ENCODE measurements around the gene UBXN6. TPM values are rescaled to one million over a fixed set of nuclear protein-coding genes. Genes with fewer than 3 reads are reported as not detected.
A peak's percentile ranks its signal among the peaks of the same experiment; 100 is the strongest.

The UBXN6 gene
- total RNA-seq, 1 donor from 2014 or later = 89.8 TPM

DNA sequence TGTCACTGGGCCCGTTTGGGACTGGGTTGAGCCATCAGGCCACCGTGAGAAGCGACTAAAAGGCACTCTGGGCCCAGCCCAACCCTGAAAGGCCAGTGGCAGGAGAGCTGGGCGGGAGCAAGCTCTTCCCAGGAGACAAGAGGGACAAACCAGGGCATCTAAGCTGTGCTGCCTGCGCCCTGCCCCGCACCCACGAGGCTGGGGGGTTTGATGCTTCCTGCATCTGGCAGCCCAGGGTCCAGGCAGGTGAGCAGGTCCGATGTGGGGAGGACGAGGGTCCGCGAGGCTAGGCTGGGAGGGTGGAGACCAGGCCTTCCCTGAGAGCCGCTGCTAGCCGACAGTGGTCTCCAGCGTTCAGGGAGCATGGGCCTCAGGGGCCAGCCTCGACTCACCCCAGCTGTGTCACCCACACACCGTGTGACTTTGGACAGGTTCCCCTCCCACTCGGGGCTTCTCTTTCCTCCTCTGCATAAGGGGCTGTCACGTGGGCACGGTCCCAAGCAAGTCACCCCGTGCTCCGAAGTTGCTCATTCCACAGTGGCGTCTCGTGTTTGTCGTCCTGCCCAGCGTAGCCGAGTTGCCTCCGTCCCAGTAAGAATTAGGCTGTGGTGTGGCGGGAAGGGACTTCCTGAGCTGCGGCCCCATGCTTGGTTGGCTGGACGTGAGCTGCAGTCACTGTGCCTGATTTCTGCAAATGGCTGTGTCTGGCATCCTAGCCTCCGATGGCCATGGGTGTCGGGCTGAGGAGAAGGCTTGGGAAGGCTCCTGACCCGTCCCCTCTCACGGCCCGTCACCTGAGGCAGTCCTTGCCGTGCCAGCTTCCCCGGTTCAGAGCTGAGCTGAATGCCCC, 44.9 kb upstream of the UBXN6 start:
- Histone ChIP-seq H3K4me3 (ENCODE audit: low read length in 3 of 3) (no peak overlapping the region), H3K9ac (ENCODE audit: low read depth in 1 of 3, low read length in 3 of 3) (no peak overlapping the region), H3K4me1 (ENCODE audit: control insufficient read depth in 3 of 3, insufficient read depth in 3 of 3, low read length in 3 of 3) (peaks cover 13 to 48% (median 26%) of the 10 kb centered on the region in 3 donors), H3K27ac (ENCODE audit: low read depth, low read length) (no peak overlapping the region), H3K36me3 (ENCODE audit: control insufficient read depth in 3 of 3, insufficient read depth in 3 of 3, low read length in 3 of 3) (peaks cover 55 to 66% (median 60%) of the 10 kb centered on the region in 3 donors), H3K27me3 (ENCODE audit: control insufficient read depth in 3 of 3, insufficient read depth in 3 of 3, low read length in 3 of 3) (no peaks in the 10 kb centered on the region), H3K9me3 (ENCODE audit: control insufficient read depth in 3 of 3, low read length in 3 of 3) (no peaks in the 10 kb centered on the region)

DNA sequence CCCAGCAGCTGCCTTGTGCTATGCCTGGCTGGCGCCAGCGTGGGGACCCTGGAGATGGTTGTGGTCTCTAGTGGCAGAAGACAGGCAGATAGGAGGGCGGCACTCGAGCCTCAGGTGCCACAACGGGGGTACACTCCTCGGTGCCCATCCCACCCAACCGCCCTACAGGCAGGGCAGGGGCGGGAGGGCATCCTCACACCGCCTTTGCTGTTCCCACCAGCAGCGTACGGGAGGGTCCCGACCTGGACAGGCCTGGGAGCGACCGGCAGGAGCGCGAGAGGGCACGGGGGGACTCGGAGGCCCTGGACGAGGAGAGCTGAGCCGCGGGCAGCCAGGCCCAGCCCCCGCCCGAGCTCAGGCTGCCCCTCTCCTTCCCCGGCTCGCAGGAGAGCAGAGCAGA, 44.1 kb upstream of the UBXN6 start:
- Histone ChIP-seq H3K4me1 (ENCODE audit: control insufficient read depth in 3 of 3, insufficient read depth in 3 of 3, low read length in 3 of 3) (peaks cover 8 to 40% (median 21%) of the 10 kb centered on the region in 3 donors), H3K9ac (ENCODE audit: low read depth in 1 of 3, low read length in 3 of 3) (no peak overlapping the region), H3K9me3 (ENCODE audit: control insufficient read depth in 3 of 3, low read length in 3 of 3) (no peaks in the 10 kb centered on the region), H3K27ac (ENCODE audit: low read depth, low read length) (no peak overlapping the region), H3K4me3 (ENCODE audit: low read length in 3 of 3) (no peak overlapping the region), H3K36me3 (ENCODE audit: control insufficient read depth in 3 of 3, insufficient read depth in 3 of 3, low read length in 3 of 3) (peaks cover 51 to 61% (median 54%) of the 10 kb centered on the region in 3 donors), H3K27me3 (ENCODE audit: control insufficient read depth in 3 of 3, insufficient read depth in 3 of 3, low read length in 3 of 3) (no peaks in the 10 kb centered on the region)

DNA sequence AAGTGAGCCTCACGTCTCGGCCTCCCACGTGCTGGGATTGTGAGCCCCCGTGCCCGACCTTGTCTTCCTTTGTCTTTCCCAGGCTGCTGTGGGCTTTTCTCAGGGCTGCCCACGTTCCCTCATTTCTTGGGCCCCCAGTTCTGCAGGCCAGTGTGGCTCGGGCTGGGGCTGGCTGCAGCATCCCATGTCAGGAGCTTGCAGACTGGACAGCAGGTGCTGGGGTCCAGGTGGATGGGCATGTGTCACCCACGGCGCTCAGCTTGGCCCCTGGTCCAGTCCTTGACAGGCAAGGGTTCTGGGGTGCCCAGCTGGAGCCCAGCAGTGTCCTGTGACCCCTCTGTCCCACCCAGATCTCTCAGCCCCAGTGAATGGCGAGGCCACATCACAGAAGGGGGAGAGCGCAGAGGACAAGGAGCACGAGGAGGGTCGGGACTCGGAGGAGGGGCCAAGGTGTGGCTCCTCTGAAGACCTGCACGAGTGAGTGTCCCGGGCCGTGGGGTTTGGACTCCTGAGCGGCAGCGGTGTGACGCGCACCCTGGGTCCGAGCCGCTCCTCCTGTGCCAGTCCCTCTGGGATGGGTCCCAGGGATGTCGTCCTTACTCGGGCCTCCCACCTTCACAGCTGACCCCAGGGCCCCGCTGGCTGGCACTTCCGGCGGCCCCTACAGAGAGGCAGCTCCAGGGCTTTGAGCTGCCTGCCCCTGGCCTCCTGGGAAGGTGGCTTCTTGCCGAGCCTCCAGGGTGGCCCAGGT, 43.4 kb upstream of the UBXN6 start:
- peak overlapping the region in 1 of 3 donors; percentile 16 for H3K9ac ChIP-seq (ENCODE audit: low read depth in 1 of 3, low read length in 3 of 3)
- H3K4me1 ChIP-seq (ENCODE audit: control insufficient read depth in 3 of 3, insufficient read depth in 3 of 3, low read length in 3 of 3) = peaks cover 8 to 34% (median 18%) of the 10 kb centered on the region in 3 donors
- H3K9me3 ChIP-seq (ENCODE audit: control insufficient read depth in 3 of 3, low read length in 3 of 3) = no peaks in the 10 kb centered on the region
- peaks cover 47 to 58% (median 47%) of the 10 kb centered on the region in 3 donors for H3K36me3 ChIP-seq (ENCODE audit: control insufficient read depth in 3 of 3, insufficient read depth in 3 of 3, low read length in 3 of 3)
- no peak overlapping the region for H3K27ac ChIP-seq (ENCODE audit: low read depth, low read length)
- no peak overlapping the region for H3K4me3 ChIP-seq (ENCODE audit: low read length in 3 of 3)
- no peaks in the 10 kb centered on the region for H3K27me3 ChIP-seq (ENCODE audit: control insufficient read depth in 3 of 3, insufficient read depth in 3 of 3, low read length in 3 of 3)

DNA sequence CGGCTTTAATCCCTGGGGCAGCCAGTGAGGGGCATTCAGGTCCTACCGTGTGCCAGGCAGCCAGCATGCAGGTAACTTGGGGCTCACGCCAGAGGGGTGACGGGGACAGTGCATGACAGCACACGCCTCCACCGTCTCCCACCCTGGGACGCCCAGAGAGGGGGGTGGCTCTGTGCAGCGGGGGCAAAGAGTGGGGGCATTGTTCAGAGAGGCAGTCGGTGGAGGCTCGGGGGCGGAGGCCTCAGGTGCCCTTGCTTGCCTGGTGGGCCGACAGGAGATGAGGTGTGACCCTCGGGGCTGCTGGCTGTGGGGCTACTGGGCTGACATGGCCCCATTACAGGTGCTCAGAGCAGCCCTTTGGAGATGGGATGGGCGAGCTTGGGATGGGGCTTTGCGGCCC, 42.3 kb upstream of the UBXN6 start:
- H3K4me1 ChIP-seq (ENCODE audit: control insufficient read depth in 3 of 3, insufficient read depth in 3 of 3, low read length in 3 of 3) = peaks cover 3 to 22% (median 10%) of the 10 kb centered on the region in 3 donors
- H3K9ac ChIP-seq (ENCODE audit: low read depth in 1 of 3, low read length in 3 of 3) = no peak overlapping the region
- H3K9me3 ChIP-seq (ENCODE audit: control insufficient read depth in 3 of 3, low read length in 3 of 3) = no peaks in the 10 kb centered on the region
- H3K4me3 ChIP-seq (ENCODE audit: low read length in 3 of 3) = no peak overlapping the region
- H3K27me3 ChIP-seq (ENCODE audit: control insufficient read depth in 3 of 3, insufficient read depth in 3 of 3, low read length in 3 of 3) = no peaks in the 10 kb centered on the region
- peaks cover 35 to 55% (median 41%) of the 10 kb centered on the region in 3 donors for H3K36me3 ChIP-seq (ENCODE audit: control insufficient read depth in 3 of 3, insufficient read depth in 3 of 3, low read length in 3 of 3)
- H3K27ac ChIP-seq (ENCODE audit: low read depth, low read length) = no peak overlapping the region

DNA sequence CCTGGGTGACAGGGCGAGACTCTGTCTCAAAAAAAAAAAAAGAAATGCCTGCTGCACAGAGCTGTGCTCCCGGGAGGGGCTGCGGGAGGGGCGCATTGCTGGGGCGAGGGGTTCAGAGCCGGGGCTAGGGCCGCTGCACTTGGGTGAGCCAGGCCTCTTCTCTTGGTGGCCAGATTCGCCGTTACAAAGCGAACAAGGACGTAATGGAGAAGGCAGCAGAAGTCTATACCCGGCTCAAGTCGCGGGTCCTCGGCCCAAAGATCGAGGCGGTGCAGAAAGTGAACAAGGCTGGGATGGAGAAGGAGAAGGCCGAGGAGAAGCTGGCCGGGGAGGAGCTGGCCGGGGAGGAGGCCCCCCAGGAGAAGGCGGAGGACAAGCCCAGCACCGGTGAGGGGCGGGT, 41.7 kb upstream of the UBXN6 start:
- H3K27ac ChIP-seq (ENCODE audit: low read depth, low read length) = no peak overlapping the region
- peaks cover 37 to 57% (median 45%) of the 10 kb centered on the region in 3 donors for H3K36me3 ChIP-seq (ENCODE audit: control insufficient read depth in 3 of 3, insufficient read depth in 3 of 3, low read length in 3 of 3)
- H3K4me3 ChIP-seq (ENCODE audit: low read length in 3 of 3) = no peak overlapping the region
- no peak overlapping the region for H3K9ac ChIP-seq (ENCODE audit: low read depth in 1 of 3, low read length in 3 of 3)
- H3K4me1 ChIP-seq (ENCODE audit: control insufficient read depth in 3 of 3, insufficient read depth in 3 of 3, low read length in 3 of 3) = peaks cover 0 to 17% (median 5%) of the 10 kb centered on the region in 3 donors
- H3K27me3 ChIP-seq (ENCODE audit: control insufficient read depth in 3 of 3, insufficient read depth in 3 of 3, low read length in 3 of 3) = no peaks in the 10 kb centered on the region
- no peaks in the 10 kb centered on the region for H3K9me3 ChIP-seq (ENCODE audit: control insufficient read depth in 3 of 3, low read length in 3 of 3)

DNA sequence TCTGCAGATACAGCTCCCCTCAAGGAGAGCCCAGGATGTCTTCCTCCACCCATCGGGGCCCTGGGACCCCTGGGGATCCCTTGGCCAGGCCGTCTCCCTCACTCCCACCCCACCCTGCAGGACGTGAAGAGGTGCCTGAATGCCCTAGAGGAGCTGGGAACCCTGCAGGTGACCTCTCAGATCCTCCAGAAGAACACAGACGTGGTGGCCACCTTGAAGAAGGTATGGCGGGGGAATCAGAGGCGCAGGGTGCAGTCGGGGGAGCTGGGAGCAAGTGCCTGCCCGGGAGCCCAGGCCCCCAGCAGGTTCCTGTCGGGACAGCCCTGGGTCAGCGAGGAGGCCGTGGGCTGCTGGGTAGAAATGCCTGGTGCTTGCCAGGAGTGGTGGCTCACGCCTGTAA, 41.1 kb upstream of the UBXN6 start:
- Histone ChIP-seq H3K9ac (ENCODE audit: low read depth in 1 of 3, low read length in 3 of 3) (no peak overlapping the region), H3K36me3 (ENCODE audit: control insufficient read depth in 3 of 3, insufficient read depth in 3 of 3, low read length in 3 of 3) (peaks cover 39 to 58% (median 49%) of the 10 kb centered on the region in 3 donors), H3K4me3 (ENCODE audit: low read length in 3 of 3) (no peak overlapping the region), H3K27ac (ENCODE audit: low read depth, low read length) (no peak overlapping the region), H3K27me3 (ENCODE audit: control insufficient read depth in 3 of 3, insufficient read depth in 3 of 3, low read length in 3 of 3) (no peaks in the 10 kb centered on the region), H3K9me3 (ENCODE audit: control insufficient read depth in 3 of 3, low read length in 3 of 3) (no peaks in the 10 kb centered on the region), H3K4me1 (ENCODE audit: control insufficient read depth in 3 of 3, insufficient read depth in 3 of 3, low read length in 3 of 3) (peaks cover 0 to 11% (median 0%) of the 10 kb centered on the region in 3 donors)

DNA sequence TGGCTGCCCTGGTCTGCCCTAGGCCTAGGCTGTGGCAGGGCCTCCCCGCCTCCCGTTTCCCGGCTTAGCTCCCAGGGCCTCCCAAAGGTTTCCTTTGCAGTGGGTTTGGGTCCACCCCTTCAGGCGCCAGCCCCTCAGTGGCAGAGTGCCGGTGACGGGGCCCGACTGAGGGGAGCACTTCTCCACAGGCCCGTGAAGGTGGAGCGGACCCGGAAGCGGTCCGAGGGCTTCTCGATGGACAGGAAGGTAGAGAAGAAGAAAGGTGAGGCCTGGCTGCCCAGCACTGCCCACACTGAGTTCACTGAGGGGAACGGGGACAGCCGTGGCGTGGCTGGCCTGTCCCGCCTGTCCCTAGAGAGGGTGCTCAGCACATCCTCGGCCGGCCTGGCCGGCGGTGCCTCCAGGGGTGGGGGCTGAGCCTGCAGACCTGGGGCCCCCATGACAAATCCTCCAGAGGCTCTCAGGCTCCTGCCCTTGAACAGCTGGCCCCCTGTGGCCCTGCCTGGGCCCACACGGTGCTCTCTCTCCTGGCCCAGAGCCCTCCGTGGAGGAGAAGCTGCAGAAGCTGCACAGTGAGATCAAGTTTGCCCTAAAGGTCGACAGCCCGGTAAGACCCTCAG, 40.3 kb upstream of the UBXN6 start:
- H3K4me1 ChIP-seq (ENCODE audit: control insufficient read depth in 3 of 3, insufficient read depth in 3 of 3, low read length in 3 of 3) = peaks cover 0 to 7% (median 0%) of the 10 kb centered on the region in 3 donors
- no peaks in the 10 kb centered on the region for H3K9me3 ChIP-seq (ENCODE audit: control insufficient read depth in 3 of 3, low read length in 3 of 3)
- peaks cover 42 to 58% (median 52%) of the 10 kb centered on the region in 3 donors for H3K36me3 ChIP-seq (ENCODE audit: control insufficient read depth in 3 of 3, insufficient read depth in 3 of 3, low read length in 3 of 3)

DNA sequence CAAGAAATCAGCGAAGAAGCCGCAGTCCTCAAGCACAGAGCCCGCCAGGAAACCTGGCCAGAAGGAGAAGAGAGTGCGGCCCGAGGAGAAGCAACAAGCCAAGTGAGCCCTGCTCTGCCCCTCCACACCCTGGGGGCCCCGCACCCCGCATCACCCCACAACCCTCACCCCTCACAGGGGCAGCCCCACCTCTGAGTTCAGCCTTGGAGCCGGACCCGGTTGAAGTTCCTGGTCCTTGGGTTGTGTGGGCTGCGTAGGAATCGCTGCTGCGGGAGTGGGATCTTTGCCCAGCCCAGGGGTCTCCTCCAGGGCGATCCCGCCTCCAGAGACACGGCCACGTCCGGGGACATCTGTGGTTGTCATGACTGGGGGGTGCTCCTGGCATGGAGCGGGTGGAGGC, 38.7 kb upstream of the UBXN6 start:
- H3K36me3 ChIP-seq (ENCODE audit: control insufficient read depth in 3 of 3, insufficient read depth in 3 of 3, low read length in 3 of 3) = peaks cover 38 to 53% (median 51%) of the 10 kb centered on the region in 3 donors
- no peaks in the 10 kb centered on the region for H3K9me3 ChIP-seq (ENCODE audit: control insufficient read depth in 3 of 3, low read length in 3 of 3)
- H3K4me1 ChIP-seq (ENCODE audit: control insufficient read depth in 3 of 3, insufficient read depth in 3 of 3, low read length in 3 of 3) = peaks cover 0 to 10% (median 0%) of the 10 kb centered on the region in 3 donors
- no peaks in the 10 kb centered on the region for H3K27me3 ChIP-seq (ENCODE audit: control insufficient read depth in 3 of 3, insufficient read depth in 3 of 3, low read length in 3 of 3)
- H3K9ac ChIP-seq (ENCODE audit: low read depth in 1 of 3, low read length in 3 of 3) = no peak overlapping the region
- no peak overlapping the region for H3K27ac ChIP-seq (ENCODE audit: low read depth, low read length)
- H3K4me3 ChIP-seq (ENCODE audit: low read length in 3 of 3) = no peak overlapping the region

More for the DNA sequence above, 40.3 kb upstream of the UBXN6 start:
- Histone ChIP-seq H3K9ac (ENCODE audit: low read depth in 1 of 3, low read length in 3 of 3) (no peak overlapping the region), H3K27me3 (ENCODE audit: control insufficient read depth in 3 of 3, insufficient read depth in 3 of 3, low read length in 3 of 3) (no peaks in the 10 kb centered on the region), H3K27ac (ENCODE audit: low read depth, low read length) (no peak overlapping the region), H3K4me3 (ENCODE audit: low read length in 3 of 3) (no peak overlapping the region)

DNA sequence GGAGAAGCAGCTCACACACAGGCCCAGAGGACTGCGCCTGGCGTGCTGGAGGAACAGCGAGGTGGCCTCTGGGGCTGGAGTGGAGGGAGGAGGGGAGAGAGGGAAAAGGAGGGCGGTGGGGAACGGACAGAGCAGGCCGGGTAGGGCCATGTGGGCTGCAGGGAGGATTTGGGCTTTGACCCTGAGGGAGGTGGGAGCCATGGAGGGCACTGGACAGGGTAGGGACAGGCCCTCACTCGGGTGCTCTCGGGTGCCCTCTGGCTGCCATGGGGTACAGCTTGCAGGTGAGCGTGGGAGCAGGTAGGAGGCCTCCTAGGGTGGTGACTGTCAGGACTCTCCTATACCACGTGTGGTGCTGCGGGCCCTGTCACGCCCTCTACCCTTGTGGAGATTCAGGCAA, 37.9 kb upstream of the UBXN6 start:
- Histone ChIP-seq H3K27me3 (ENCODE audit: control insufficient read depth in 3 of 3, insufficient read depth in 3 of 3, low read length in 3 of 3) (no peaks in the 10 kb centered on the region), H3K4me3 (ENCODE audit: low read length in 3 of 3) (no peak overlapping the region), H3K4me1 (ENCODE audit: control insufficient read depth in 3 of 3, insufficient read depth in 3 of 3, low read length in 3 of 3) (peaks cover 0 to 10% (median 0%) of the 10 kb centered on the region in 3 donors), H3K27ac (ENCODE audit: low read depth, low read length) (no peak overlapping the region), H3K9ac (ENCODE audit: low read depth in 1 of 3, low read length in 3 of 3) (no peak overlapping the region), H3K36me3 (ENCODE audit: control insufficient read depth in 3 of 3, insufficient read depth in 3 of 3, low read length in 3 of 3) (peaks cover 33 to 46% (median 45%) of the 10 kb centered on the region in 3 donors), H3K9me3 (ENCODE audit: control insufficient read depth in 3 of 3, low read length in 3 of 3) (no peaks in the 10 kb centered on the region)

Measured in skeletal muscle tissue (tissue), 4 donors.